ENCODE data around the gene C1orf116. TPM values are rescaled to one million over a fixed set of nuclear protein-coding genes. Genes with fewer than 3 reads are reported as not detected.

C1orf116 gene
- polyA plus RNA-seq, 2 of the 4 experiments (the other 2 are of a cell fraction): 2.0 to 3.2 TPM

- Histone ChIP-seq H3K4me3 (no peak overlapping the region), H3K4me1 (no peaks in the 10 kb centered on the region), H3K9me3 (no peaks in the 10 kb centered on the region), H3K27ac (no peak overlapping the region), H3K4me2 (no peak overlapping the region)
- DNase-seq (ENCODE audit: low read depth in 1 of 2, low spot score in 1 of 2) (no peak), ATAC-seq (no peak), FAIRE-seq (no peak)
- 80% methylated on average over 7 of the region's 7 CpGs for WGBS (ENCODE audit: missing lambda C conversion rate)
- ChIA-PET POLR2A (no interaction called here), CTCF (interaction anchor here (0.7 to 6.4 kb wide), 2 partner anchors 23 to 44 kb away, joined by 3 to 63 read pairs; no protein-coding TSS in a partner anchor)
- no peak for TF ChIP-seq CBX8 (IDR thresholded peaks at IDR 0.05)
- TF ChIP-seq CBX2 (IDR thresholded peaks at IDR 0.05; ENCODE audit: borderline replicate concordance, low read depth): no peak
- no peak for TF ChIP-seq RCOR1 (IDR thresholded peaks at IDR 0.05; ENCODE audit: low read depth, low read length)
- TF ChIP-seq FOSB (CRISPR knock-in tag; IDR thresholded peaks at IDR 0.05): no peak
- TF ChIP-seq MYC (IDR thresholded peaks at IDR 0.05; ENCODE audit: borderline replicate concordance, low read length): no peak
- TF ChIP-seq JUNB (IDR thresholded peaks at IDR 0.05): no peak
- no peak for TF ChIP-seq ESRRA (IDR thresholded peaks at IDR 0.05; ENCODE audit: borderline replicate concordance, low read length)
- no peak for TF ChIP-seq RARB (CRISPR knock-in tag; IDR thresholded peaks at IDR 0.05)
- no peak for TF ChIP-seq CTCF (IDR thresholded peaks at IDR 0.05)
- no peak for TF ChIP-seq NPAS2 (CRISPR knock-in tag; IDR thresholded peaks at IDR 0.05; ENCODE audit: borderline replicate concordance)
- TF ChIP-seq TFCP2L1 (CRISPR knock-in tag; IDR thresholded peaks at IDR 0.05): no peak
Measured at GRCh38 chr1:206978259-206978658, 54.3 kb downstream of the C1orf116 start.

- 63% methylated on average over 1 of the region's 1 CpG for WGBS (ENCODE audit: missing lambda C conversion rate)
- TF ChIP-seq EP300 (IDR thresholded peaks at IDR 0.05) (no peak), JUNB (IDR thresholded peaks at IDR 0.05) (no peak), MAZ (IDR thresholded peaks at IDR 0.05; ENCODE audit: borderline replicate concordance, low read depth, low read length) (no peak), ELK1 (IDR thresholded peaks at IDR 0.05; ENCODE audit: low read depth, low read length) (no peak), HES2 (IDR thresholded peaks at IDR 0.05) (no peak), NPAS2 (CRISPR knock-in tag; IDR thresholded peaks at IDR 0.05; ENCODE audit: borderline replicate concordance) (no peak), BCL3 (IDR thresholded peaks at IDR 0.05) (no peak), EHF (CRISPR knock-in tag; IDR thresholded peaks at IDR 0.05) (no peak), RARB (CRISPR knock-in tag; IDR thresholded peaks at IDR 0.05) (no peak), HMGXB4 (CRISPR knock-in tag; IDR thresholded peaks at IDR 0.05; ENCODE audit: borderline replicate concordance) (no peak), CBX2 (IDR thresholded peaks at IDR 0.05; ENCODE audit: borderline replicate concordance, low read depth) (no peak), ZNF302 (CRISPR knock-in tag; IDR thresholded peaks at IDR 0.05) (no peak), PHF8 (IDR thresholded peaks at IDR 0.05; ENCODE audit: borderline replicate concordance, low read depth) (no peak), NR3C1 (IDR thresholded peaks at IDR 0.05) (no peak), FOSL2 (IDR thresholded peaks at IDR 0.05) (no peak), FOSL2 (CRISPR knock-in tag; IDR thresholded peaks at IDR 0.05) (no peak), BHLHE40 (IDR thresholded peaks at IDR 0.05; ENCODE audit: low read depth, low read length) (no peak), NFE2L2 (conservative IDR thresholded peaks at IDR 0.05; ENCODE audit: low read length) (no peak), ZSCAN20 (CRISPR knock-in tag; IDR thresholded peaks at IDR 0.05) (no peak)
- ATAC-seq (no peak), DNase-seq (ENCODE audit: low read depth in 1 of 2, low spot score in 1 of 2) (no peak), FAIRE-seq (no peak)
- Histone ChIP-seq H3K9me3 (no peaks in the 10 kb centered on the region), H3K4me2 (no peak overlapping the region), H3K4me1 (no peaks in the 10 kb centered on the region), H3K27ac (no peak overlapping the region), H3K4me3 (no peak overlapping the region)
- ChIA-PET CTCF (interaction anchor here (2.1 to 2.6 kb wide), 2 partner anchors 63 to 165 kb away, joined by 5 to 7 read pairs; no protein-coding TSS in a partner anchor), POLR2A (no interaction called here)
Measured at GRCh38 chr1:206975306-206975705, 57.2 kb downstream of the C1orf116 start.

Data from A549 (cell line).